ENCODE data around the gene SPIN4.

The SPIN4 gene

DNA sequence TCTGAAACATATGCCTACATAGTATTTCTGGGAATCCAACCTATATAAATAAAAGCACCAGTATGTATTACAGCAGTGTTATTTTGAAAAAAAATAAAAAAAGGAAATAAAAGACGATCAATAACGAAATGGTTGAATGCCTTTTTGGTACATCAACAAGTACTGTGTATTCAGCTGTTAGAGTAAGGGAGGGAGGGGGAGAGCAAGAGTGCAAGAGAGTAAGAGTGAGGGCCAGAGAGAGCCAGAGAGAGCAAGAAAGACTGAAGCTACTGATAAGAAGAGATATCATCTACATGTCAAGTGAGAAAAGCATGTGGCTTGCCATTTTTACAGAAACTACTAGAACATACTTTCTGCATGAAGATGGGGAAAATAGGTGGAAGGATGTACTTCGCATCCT is 1.8 kb downstream of the SPIN4 start:
- Histone ChIP-seq H3K9me2 (replicated peaks; ENCODE audit: low read depth, low read length) (no peaks in the 10 kb centered on the region), H3K4me1 (ENCODE audit: insufficient read depth, low read length, poor library complexity, severe bottlenecking) (peaks cover 45% of the 10 kb centered on the region), H4K20me1 (ENCODE audit: insufficient read depth, low read length, poor library complexity, severe bottlenecking) (peaks cover 14% of the 10 kb centered on the region), H3K27me3 (ENCODE audit: insufficient read depth, low read length, poor library complexity, severe bottlenecking) (no peaks in the 10 kb centered on the region), H3K9me3 (ENCODE audit: insufficient read depth, low read depth, low read length) (no peaks in the 10 kb centered on the region), H3K4me3 (ENCODE audit: low read length, poor library complexity, severe bottlenecking) (peak overlapping the region; percentile 83), H3K9ac (ENCODE audit: low read depth, low read length, poor library complexity, severe bottlenecking) (peak overlapping the region; percentile 93), H3K36me3 (ENCODE audit: insufficient read depth, low read length) (no peaks in the 10 kb centered on the region), H3K79me2 (ENCODE audit: insufficient read depth, low read length) (peaks cover 39% of the 10 kb centered on the region), H2AFZ (ENCODE audit: low read length) (no peak overlapping the region), H3F3A (ENCODE audit: low read depth) (no peaks in the 10 kb centered on the region), H3K4me2 (ENCODE audit: low read depth, low read length, poor library complexity, severe bottlenecking) (peak overlapping the region; percentile 90)
- no peak for TF ChIP-seq EZH2phosphoT487 (IDR thresholded peaks at IDR 0.05; ENCODE audit: borderline replicate concordance)
- TF ChIP-seq, protein P1, sequence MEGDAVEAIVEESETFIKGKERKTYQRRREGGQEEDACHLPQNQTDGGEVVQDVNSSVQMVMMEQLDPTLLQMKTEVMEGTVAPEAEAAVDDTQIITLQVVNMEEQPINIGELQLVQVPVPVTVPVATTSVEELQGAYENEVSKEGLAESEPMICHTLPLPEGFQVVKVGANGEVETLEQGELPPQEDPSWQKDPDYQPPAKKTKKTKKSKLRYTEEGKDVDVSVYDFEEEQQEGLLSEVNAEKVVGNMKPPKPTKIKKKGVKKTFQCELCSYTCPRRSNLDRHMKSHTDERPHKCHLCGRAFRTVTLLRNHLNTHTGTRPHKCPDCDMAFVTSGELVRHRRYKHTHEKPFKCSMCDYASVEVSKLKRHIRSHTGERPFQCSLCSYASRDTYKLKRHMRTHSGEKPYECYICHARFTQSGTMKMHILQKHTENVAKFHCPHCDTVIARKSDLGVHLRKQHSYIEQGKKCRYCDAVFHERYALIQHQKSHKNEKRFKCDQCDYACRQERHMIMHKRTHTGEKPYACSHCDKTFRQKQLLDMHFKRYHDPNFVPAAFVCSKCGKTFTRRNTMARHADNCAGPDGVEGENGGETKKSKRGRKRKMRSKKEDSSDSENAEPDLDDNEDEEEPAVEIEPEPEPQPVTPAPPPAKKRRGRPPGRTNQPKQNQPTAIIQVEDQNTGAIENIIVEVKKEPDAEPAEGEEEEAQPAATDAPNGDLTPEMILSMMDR (conservative IDR thresholded peaks at IDR 0.05; ENCODE audit: low read length) = no peak

DNA sequence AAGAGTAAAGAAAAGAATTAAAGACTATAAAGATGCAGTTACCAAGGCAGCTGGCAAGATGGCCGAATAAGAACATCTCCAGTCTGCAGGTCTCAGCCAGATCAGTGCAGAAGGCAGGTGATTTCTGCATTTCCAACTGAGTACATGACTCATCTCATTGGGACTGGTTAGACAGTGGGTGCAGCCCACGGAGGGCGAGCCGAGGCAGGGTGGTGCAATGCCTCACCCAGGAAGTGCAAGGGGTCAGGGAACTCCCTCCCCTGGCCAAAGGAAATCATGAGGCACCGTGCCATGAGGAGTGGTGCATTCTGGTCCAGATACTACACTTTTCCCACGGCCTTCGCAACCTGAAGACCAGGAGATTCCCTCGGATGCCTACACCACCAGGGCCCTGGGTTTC is 20.5 kb downstream of the SPIN4 start:
- Histone ChIP-seq H3K9me2 (replicated peaks; ENCODE audit: low read depth, low read length) (no peaks in the 10 kb centered on the region), H3K9me3 (ENCODE audit: insufficient read depth, low read depth, low read length) (no peaks in the 10 kb centered on the region), H2AFZ (ENCODE audit: low read length) (no peak overlapping the region), H3K4me1 (ENCODE audit: insufficient read depth, low read length, poor library complexity, severe bottlenecking) (no peaks in the 10 kb centered on the region), H3K9ac (ENCODE audit: low read depth, low read length, poor library complexity, severe bottlenecking) (no peak overlapping the region), H4K20me1 (ENCODE audit: insufficient read depth, low read length, poor library complexity, severe bottlenecking) (no peaks in the 10 kb centered on the region), H3K27me3 (ENCODE audit: insufficient read depth, low read length, poor library complexity, severe bottlenecking) (no peaks in the 10 kb centered on the region), H3K4me2 (ENCODE audit: low read depth, low read length, poor library complexity, severe bottlenecking) (no peak overlapping the region), H3K4me3 (ENCODE audit: low read length, poor library complexity, severe bottlenecking) (no peak overlapping the region), H3K79me2 (ENCODE audit: insufficient read depth, low read length) (no peaks in the 10 kb centered on the region), H3F3A (ENCODE audit: low read depth) (no peaks in the 10 kb centered on the region), H3K36me3 (ENCODE audit: insufficient read depth, low read length) (no peaks in the 10 kb centered on the region)
- TF ChIP-seq, protein P1 (conservative IDR thresholded peaks at IDR 0.05; ENCODE audit: low read length) = no peak
- TF ChIP-seq EZH2phosphoT487 (IDR thresholded peaks at IDR 0.05; ENCODE audit: borderline replicate concordance) = no peak

DNA sequence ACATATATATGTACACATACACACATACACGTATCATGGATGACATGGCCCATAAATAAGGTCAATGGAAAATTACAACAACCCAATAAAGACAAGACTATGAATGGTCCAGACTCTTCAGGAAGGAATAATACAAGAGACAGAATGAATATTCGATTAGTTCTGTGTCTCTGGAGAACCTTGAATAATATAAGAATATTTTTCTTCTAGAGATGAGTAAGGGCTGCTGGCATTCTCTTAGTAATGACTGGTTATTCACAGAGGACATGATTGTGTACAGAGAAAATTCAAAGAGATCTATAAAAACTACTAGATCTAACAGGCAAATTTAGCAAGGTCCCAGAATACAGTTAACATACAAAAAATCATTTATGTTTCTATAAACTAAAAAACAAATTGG is 23.3 kb downstream of the SPIN4 start:
- no peaks in the 10 kb centered on the region for H3K9me3 ChIP-seq (ENCODE audit: insufficient read depth, low read depth, low read length)
- no peak overlapping the region for H2AFZ ChIP-seq (ENCODE audit: low read length)
- no peaks in the 10 kb centered on the region for H3K9me2 ChIP-seq (replicated peaks; ENCODE audit: low read depth, low read length)
- no peaks in the 10 kb centered on the region for H3K4me1 ChIP-seq (ENCODE audit: insufficient read depth, low read length, poor library complexity, severe bottlenecking)
- no peaks in the 10 kb centered on the region for H3K27me3 ChIP-seq (ENCODE audit: insufficient read depth, low read length, poor library complexity, severe bottlenecking)
- H3F3A ChIP-seq (ENCODE audit: low read depth) = no peaks in the 10 kb centered on the region
- H3K9ac ChIP-seq (ENCODE audit: low read depth, low read length, poor library complexity, severe bottlenecking) = no peak overlapping the region
- H3K36me3 ChIP-seq (ENCODE audit: insufficient read depth, low read length) = no peaks in the 10 kb centered on the region
- H4K20me1 ChIP-seq (ENCODE audit: insufficient read depth, low read length, poor library complexity, severe bottlenecking) = no peaks in the 10 kb centered on the region
- no peak for TF ChIP-seq EZH2phosphoT487 (IDR thresholded peaks at IDR 0.05; ENCODE audit: borderline replicate concordance)
- TF ChIP-seq, protein P1 (conservative IDR thresholded peaks at IDR 0.05; ENCODE audit: low read length) = no peak
- H3K79me2 ChIP-seq (ENCODE audit: insufficient read depth, low read length) = no peaks in the 10 kb centered on the region
- H3K4me2 ChIP-seq (ENCODE audit: low read depth, low read length, poor library complexity, severe bottlenecking) = no peak overlapping the region
- H3K4me3 ChIP-seq (ENCODE audit: low read length, poor library complexity, severe bottlenecking) = no peak overlapping the region
